Muscle of arm (tissue), 14 donors: ENCODE measurements around the gene SPINT2. TPM values are rescaled to one million over a fixed set of nuclear protein-coding genes. Genes with fewer than 3 reads are reported as not detected.
A peak's percentile ranks its signal among the peaks of the same experiment; 100 is the strongest.
"Not testable (repeated sequence)": the region's sequence is repeated elsewhere in the genome, so short reads cannot be mapped to it uniquely, and the experiment has no call there.

ENCODE experiments used
- DNase-seq: peaks from one replicate; pipeline ENCODE4 v3.0.0-alpha.2; 2013
- long read RNA-seq, 11 donors: transcript quantifications; one replicate each; lab custom pipeline, GENCODE V29; 2026
- polyA plus RNA-seq, 12 donors: library from polyadenylated mRNA; unstranded; fragments of 120-200 nt; gene quantifications; one replicate each; pipeline ENCODE4 v1.2.1, GENCODE V29; 2013; ENCODE audit not compliant: insufficient read length in 12 of 12

Gene SPINT2
- polyA plus RNA-seq, result 10 to 100 TPM in 4 of 12 donors, 1 to 10 TPM in 7, not detected in 1; 2.7 to 80.3 (median 4.9) TPM
- long read RNA-seq, donor 1, transcript SPINT2-208 (3 exons, 580 nt), result minor isoform, 11 of 459 reads
- long read RNA-seq, donor 1, transcript SPINT2-201 (7 exons, 1,802 nt), result major isoform, 235 of 459 reads
- long read RNA-seq, donor 1, transcript SPINT2-204 (7 exons, 1,246 nt), result minor isoform, 5 of 459 reads
- long read RNA-seq, donor 1, partial matches to known transcripts, result 149 of 459 reads
- long read RNA-seq, donor 1, other reads (novel, unspliced or antisense), result 56 of 459 reads
- long read RNA-seq, donor 2, partial matches to known transcripts, result 0 of 3 reads
- long read RNA-seq, donor 2, other reads (novel, unspliced or antisense), result 0 of 3 reads
- long read RNA-seq, donor 3, partial matches to known transcripts, result 0 of 28 reads
- long read RNA-seq, donor 3, other reads (novel, unspliced or antisense), result 27 of 28 reads
- long read RNA-seq, donor 4, partial matches to known transcripts, result 0 of 1 reads
- long read RNA-seq, donor 4, other reads (novel, unspliced or antisense), result 0 of 1 reads
- long read RNA-seq, donor 5, transcript SPINT2-201 (7 exons, 1,802 nt), result major isoform, 5 of 5 reads
- long read RNA-seq, donor 5, partial matches to known transcripts, result 0 of 5 reads
- long read RNA-seq, donor 5, other reads (novel, unspliced or antisense), result 0 of 5 reads
- long read RNA-seq, donor 6, partial matches to known transcripts, result 0 of 2 reads
- long read RNA-seq, donor 6, other reads (novel, unspliced or antisense), result 0 of 2 reads
- long read RNA-seq, donor 7, transcript SPINT2-201 (7 exons, 1,802 nt), result major isoform, 7 of 7 reads
- long read RNA-seq, donor 7, partial matches to known transcripts, result 0 of 7 reads
- long read RNA-seq, donor 7, other reads (novel, unspliced or antisense), result 0 of 7 reads
- long read RNA-seq, donor 8, partial matches to known transcripts, result 0 of 5 reads
- long read RNA-seq, donor 8, other reads (novel, unspliced or antisense), result 0 of 5 reads
- long read RNA-seq, donor 9, transcript SPINT2-201 (7 exons, 1,802 nt), result major isoform, 8 of 49 reads
- long read RNA-seq, donor 9, partial matches to known transcripts, result 10 of 49 reads
- long read RNA-seq, donor 9, other reads (novel, unspliced or antisense), result 30 of 49 reads
- long read RNA-seq, donor 10, result 0 reads
- long read RNA-seq, donor 11, transcript SPINT2-201 (7 exons, 1,802 nt), result major isoform, 5 of 5 reads
- long read RNA-seq, donor 11, partial matches to known transcripts, result 0 of 5 reads
- long read RNA-seq, donor 11, other reads (novel, unspliced or antisense), result 0 of 5 reads

- no peak for DNase-seq
These were observed at the start of gene SPINT2 for GRCh38 chr19:38264486-38265212. Gene SPINT2, plus strand, starts transcription at chr19:38264573. Its CDS starts 320 bp downstream, at chr19:38264893.

GRCh38 chr19:38216785-38217641 lies 47.4 kb upstream of the SPINT2 start:
- no peak for DNase-seq

- no peak for DNase-seq
These were observed 46.2 kb upstream of the SPINT2 start for GRCh38 chr19:38218204-38218603.

GRCh38 chr19:38219221-38219620 lies 45.2 kb upstream of the SPINT2 start:
- DNase-seq, result no peak

GRCh38 chr19:38221421-38221820 lies 43.0 kb upstream of the SPINT2 start:
- DNase-seq, result no peak

- no peak for DNase-seq
These were observed 42.2 kb upstream of the SPINT2 start for GRCh38 chr19:38221919-38222830.

- DNase-seq, result no peak
These were observed 41.3 kb upstream of the SPINT2 start for GRCh38 chr19:38223119-38223523.

GRCh38 chr19:38223617-38224013 lies 40.8 kb upstream of the SPINT2 start:
- DNase-seq, result no peak

GRCh38 chr19:38224014-38224862 lies 40.1 kb upstream of the SPINT2 start, which contains the start of gene DPF1:
Gene DPF1, minus strand, starts transcription at chr19:38224222. Its CDS starts 80 bp downstream, at chr19:38224142.
- DNase-seq, result peak; percentile 57

- not testable (repeated sequence) for DNase-seq
These were observed 39.5 kb upstream of the SPINT2 start for GRCh38 chr19:38224863-38225218.

- DNase-seq, result no peak
These were observed 36.9 kb upstream of the SPINT2 start for GRCh38 chr19:38227287-38228004.

GRCh38 chr19:38228005-38228377 lies 36.4 kb upstream of the SPINT2 start:
- no peak for DNase-seq

GRCh38 chr19:38228491-38229439 lies 35.6 kb upstream of the SPINT2 start:
- no peak for DNase-seq

GRCh38 chr19:38229585-38230073 lies 34.7 kb upstream of the SPINT2 start:
- no peak for DNase-seq

GRCh38 chr19:38230506-38231133 lies 33.8 kb upstream of the SPINT2 start:
- DNase-seq, result not testable (repeated sequence)
